NOMO-1 (cell line): ENCODE results near the gene HIVEP2.
A peak's percentile ranks its signal among the peaks of the same experiment; 100 is the strongest.

Experiments used
- DNase-seq, 2 experiments: peaks; one replicate each; lab custom pipeline; 2025; ENCODE audit not compliant: unreplicated experiment in 2 of 2; lab: John Stamatoyannopoulos, UW

The HIVEP2 gene

DNA sequence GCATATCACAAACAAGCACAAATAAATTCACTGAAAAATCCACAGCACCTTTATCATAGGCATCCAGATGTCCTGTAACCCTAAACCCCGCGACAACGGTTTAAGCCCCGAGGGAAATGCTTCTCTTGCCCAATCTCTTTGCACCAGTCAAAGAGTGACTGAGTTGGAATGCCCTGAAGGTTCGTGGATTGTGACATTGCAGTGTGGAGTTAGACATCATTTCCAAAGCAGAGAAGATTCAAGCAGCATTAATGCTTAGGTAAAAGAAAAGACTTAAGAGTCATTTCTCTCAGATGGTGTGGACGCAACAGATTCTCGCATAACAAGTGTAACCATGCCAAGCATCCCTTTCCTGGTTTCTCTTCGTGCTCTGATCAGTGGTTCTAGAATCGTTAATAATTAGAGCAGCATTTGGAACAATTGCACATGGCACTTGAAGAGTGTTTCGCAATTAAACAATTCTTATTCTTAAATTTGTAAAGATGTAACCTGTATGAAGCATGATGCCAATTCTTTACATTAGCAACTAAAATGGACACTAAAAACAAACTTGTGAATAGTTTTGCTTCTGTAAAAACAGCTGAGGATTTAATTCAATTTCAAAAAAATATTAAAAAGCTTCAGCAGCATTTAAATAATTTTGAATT, 121.6 kb downstream of the HIVEP2 start:
- peak in 1 of 2 experiments; percentile 32 for DNase-seq

DNA sequence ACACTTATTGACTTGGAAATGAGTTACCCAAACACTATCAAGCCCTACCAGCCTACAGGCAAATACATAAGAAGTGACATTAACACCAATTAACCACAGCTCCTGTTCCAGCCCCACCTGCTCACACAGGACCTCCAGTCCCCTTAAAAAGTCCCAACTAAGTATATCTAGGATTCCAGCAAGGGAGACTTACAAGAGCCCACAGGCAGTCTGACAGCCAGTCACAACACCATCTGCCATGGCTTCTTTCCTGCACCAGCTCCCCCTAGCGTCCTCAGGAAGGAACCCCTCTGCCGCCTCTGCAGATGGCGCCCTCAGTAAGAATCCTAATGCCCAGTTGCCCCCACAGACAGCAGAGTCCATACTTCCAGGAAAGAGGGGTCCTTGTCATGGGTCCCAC, 122.1 kb downstream of the HIVEP2 start:
- DNase-seq = peak; percentile 42

DNA sequence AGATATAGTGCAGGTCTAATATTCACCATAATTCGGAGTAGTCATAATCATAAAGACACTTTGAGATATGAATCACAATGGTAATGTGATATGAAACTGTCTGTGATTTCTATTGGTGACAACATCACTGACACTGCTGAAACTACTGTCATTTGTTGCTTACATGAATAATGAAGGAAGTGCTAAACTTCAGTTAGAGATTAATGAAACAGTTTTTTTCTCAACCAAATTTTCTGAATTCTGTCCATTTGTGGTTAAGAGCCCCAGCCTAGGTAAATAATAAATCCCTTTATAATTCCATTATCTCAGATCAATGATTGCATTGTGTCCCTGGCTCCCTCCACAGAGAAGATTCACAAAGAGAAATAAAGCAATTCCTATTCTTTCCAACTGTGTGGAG, 122.6 kb downstream of the HIVEP2 start:
- no peak for DNase-seq

DNA sequence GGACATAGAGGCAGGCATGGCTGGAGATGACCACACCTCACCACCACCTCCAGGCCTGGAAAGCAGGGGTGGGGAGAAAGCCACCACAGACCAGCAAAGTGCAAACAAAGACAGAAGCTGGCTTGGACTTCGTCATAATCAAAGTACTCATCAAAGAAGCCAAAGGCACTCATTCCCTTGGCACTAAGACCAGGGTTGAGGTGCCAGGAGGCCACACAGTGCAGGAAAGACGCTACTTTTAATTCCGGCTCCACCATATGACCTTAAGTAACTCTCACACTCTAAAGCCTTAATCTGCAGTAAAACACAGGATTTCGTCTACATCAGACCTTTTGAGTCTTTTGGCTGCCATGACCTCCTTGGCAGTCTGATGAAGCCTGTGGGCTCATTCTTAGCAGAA, 123.1 kb downstream of the HIVEP2 start:
- DNase-seq = no peak

DNA sequence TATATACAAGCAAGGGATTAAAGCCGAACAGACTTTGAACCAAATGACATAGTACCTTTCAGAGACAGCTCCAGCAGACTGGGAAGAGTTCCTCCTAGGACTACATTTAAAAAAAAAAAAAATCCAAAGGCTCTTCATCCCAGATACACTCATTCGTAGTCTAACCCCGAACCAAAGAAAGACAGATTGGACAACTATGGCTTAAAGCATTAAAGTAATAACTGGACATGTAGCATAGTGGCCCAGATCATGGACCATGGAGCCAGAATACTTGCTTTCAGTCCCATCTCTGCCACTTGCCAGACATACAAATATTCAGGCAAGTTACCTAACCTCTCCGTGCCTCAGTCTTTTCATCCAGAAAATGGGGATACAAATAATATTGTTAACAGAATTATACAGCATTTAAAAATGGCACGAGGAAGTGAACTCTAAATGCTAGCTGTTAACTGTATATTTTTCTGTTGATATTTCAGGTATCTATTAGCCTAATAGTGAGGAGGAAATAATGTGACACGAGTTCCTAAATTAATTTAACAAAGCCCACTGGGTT, 123.7 kb downstream of the HIVEP2 start:
- DNase-seq = no peak

DNA sequence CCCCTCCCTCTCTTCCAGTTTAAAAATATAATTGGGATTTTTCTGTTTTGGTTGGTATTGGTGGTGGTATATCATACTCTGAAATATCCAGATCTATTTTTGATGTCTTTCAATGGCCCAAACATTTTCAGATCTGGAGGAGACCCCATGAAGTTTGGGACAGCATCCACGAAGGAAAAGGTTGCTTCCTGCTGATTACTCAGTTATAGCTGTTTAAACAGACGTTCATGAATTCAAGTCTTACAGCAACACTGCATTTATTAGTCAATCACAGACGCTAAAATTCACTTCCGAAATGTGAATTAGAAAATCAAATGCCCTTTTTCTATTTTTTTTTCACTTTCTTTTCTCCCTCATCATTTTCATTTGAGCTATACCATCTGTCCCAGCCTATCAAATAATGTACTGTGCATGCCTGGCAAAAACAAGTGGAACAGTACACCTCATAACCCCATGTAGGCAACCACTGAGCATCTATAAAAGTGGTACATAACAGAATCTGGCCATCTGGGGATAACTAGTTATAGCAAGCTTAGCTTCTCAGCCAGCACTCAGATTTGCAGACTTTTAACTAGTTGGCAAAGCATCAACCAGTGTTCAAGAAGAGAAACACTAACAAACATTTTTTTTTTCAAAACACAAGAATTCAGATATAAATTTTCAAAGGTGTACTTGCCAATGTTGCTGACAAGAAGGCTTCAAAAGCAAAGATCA, 124.5 kb downstream of the HIVEP2 start:
- DNase-seq = no peak

DNA sequence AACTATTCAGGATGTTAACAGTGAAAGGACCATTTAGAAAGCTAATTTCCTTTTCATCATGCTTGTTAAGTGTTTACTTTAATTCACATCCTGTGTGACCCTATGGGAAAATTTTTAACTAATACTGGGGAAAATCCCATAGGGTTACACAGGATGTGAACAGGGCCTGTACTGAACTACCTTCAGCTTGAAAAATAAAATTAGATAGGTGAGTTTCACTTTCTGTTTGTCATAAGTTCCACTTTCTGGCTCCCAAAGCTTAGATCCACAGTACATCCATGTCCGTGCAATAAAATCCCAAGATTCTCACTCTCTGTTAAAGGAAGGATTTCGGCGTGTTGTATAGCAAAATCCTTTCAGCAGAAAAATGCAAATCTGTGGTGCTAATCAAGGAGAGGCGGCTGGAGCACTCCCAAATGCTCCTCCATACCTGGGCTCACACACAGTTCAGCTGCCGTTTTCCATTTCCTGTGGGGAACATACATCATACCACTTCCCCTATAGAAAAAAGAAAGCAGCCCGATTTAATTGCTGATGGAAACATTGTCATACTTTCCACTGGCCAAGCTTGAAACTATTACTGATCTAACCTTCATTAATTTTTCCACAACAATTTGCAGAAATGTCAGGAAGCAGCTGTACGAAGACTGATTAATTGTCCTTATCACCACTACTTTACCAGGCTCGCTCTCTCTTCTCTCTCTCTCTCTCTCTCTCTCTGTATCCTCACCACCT, 125.2 kb downstream of the HIVEP2 start:
- peak; percentile 28 to 63 for DNase-seq

DNA sequence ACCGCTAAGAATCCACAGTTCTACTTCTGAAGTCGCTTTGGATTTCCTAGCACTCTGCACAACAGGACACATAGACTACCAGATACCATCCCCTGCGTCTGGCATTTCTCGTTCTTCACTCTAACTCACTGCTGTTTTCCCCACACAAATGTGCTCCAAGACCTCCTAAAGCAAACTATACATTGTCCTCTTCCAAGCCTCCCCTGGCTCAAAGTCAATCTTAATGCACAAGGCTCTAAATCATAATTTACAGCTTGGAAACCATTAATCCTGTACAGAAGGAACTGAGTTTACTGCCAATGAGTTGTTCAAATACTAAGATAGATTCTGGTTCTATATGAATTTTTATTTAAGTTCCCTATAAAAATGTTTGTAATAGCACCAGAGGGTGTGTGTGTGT, 128.5 kb downstream of the HIVEP2 start:
- no peak for DNase-seq

DNA sequence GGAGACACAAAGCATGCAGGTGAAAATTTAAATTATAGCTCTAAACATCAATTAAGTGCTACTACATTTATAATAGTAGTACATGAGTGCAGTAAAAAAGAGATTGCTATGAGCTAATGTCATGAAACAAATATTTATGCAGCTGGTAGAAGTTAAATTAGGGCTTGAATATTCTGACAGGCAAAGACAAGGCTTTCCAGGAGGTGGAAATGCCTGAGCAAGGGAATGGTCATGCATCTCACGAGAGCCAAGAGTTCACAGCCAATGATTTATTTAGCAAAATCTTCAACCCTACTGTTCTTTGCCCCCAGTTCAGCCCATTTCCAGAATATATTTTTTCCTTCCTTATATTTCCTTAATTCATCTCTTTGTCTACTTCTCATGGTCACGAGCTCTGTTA, 128.9 kb downstream of the HIVEP2 start:
- no peak for DNase-seq

DNA sequence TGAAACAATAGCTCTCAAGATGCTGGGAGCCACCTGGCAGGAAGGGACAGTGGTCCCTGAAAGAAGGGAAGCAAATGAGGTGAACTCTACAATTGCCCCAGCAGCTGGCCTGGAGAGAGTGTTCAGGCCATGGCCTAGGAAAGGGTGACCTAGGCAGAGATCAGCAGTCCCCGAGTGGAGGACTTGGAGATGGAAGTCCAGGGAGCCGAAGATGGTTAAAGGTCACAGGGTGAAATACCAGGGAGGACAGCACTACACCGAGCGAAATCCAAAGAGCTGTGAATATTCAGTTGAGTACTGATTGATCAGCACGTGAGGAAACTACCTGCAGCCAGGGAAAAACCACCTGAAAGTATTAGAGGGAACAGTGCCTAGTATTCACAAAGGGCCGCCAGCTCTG, 133.1 kb downstream of the HIVEP2 start:
- DNase-seq = no peak

DNA sequence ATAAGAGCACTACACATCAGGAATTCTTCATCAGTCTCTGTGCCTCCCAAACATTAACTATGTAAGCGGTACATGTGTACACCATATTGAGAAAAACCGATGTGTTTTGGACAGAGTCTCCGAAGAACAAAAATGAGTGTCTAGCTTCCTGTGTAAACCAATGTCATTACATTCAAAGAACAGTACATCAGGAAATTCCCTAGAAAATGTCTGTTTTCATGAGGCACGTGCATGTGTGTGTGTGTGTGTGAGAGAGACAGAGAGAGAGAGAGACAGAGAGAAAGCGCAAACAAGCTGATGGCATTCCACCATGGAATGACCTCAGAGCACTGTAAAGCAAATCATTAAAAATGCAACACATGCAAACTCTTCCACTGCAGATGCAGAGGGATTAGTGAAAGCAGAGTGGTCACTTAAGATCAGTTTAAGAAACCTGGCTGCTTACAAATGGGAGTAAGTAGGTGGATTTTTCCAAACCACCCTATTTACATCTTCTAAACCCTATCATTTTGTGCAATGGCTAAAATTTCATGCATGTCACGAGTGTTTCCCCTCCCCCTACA, 133.9 kb downstream of the HIVEP2 start:
- no peak for DNase-seq

DNA sequence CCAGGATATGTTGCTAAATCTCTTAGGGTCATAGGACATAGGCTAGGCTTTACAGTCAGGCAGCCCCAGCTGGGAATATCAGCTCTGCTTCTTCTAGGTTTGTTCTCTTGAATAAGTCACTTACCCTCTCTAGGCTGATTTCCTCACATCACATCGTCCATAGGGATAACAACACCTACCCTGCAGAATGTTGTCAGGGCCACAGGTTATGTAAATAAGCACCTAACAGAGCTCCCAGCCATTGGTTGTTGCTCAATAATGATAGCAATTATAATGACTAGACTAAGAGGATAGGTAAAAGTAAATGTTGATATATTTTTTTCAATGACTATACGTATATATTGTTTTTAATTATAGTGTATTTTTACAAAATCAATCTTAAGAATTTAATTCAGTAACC, 135.0 kb downstream of the HIVEP2 start:
- DNase-seq = no peak

DNA sequence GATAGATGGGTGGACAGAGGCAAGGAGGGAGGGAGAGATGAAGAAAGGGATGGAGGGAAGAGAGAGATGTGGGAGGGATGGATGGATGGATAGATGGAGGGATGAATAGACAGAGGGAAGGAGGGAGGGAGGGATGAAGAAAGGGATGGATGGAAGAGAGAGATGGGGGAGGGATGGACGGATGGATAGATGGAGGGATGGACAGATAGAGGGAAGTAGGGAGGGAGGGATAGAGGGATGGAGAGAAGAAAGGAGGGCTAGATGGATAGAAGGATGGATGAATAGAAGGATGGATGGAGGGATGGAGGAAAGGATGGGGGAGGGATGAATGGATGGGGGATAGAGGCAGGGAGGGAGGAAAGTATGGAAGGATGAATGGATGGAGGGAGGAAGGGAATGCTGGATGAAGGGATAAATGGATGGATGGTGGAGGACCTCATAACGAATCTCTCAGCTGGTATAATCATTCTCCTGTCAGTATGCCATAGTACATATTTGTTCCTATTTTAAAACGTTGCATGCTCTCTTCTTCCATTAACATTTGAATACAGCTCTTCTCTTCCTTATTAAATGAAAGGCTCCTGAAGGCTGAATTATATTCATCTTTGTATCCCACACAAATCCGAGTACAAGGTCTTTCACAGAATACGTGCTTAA, 136.4 kb downstream of the HIVEP2 start:
- DNase-seq = no peak

DNA sequence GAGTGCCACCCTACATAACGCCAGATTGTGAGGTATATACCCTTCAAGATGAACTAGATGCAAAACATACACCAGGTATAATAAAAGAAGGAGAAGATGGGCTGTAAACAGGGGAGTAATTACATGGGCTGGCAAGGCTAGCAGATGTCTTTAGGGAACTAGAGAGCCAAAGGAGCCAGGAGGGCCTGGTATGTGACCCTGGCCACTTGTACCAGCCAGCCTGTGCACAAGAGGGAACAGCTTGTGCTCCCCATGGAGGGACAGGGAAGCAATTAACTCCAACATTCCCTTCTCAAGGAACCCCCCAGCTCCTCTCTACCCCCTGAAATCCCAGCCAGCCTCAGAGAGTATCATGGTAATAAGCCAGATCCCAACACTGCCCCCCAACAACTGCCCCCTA, 139.9 kb downstream of the HIVEP2 start:
- no peak for DNase-seq

DNA sequence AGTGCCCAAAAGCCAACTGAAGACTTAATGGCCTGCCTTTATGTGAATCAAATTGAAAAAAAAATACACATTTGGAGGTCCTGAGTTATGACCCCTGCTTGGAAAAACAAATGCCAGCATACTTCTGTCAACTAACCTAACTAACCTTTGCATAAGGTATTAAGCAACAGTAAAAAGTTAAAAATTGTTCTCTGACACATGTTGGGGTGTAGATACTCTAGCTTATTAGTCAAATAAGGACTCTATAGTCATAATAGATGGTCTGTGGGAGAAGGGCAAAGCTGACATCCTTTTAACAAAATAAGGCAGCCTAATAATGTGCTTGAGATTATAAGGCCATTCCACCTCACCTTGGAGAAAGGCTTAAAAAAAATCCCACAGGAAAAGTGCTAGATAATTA, 140.5 kb downstream of the HIVEP2 start:
- no peak for DNase-seq

DNA sequence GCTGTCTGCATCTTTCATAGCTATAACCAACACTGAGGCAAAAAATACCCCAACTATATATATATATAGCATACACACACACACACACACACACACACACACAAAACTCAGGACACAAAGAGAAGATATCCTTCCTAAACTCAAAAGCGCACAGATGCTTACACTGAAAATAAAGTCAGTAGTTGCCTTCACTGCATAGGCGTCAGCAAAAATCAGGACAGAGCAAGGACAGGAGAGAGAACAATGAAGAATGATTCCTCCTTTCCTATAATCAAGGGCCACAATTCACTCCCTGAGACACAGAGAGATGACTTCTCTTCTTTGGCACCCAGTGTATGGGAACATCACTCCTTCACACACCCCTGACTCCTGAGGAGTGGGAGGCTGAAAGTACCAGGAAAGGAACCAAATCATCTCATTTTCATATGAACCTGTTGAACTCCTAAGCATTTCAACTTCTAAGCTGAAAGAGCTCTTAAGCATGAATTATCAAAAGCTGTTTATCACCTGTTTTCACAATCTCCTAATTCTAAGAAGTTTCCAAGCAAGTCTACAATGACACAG, 141.4 kb downstream of the HIVEP2 start:
- no peak for DNase-seq

DNA sequence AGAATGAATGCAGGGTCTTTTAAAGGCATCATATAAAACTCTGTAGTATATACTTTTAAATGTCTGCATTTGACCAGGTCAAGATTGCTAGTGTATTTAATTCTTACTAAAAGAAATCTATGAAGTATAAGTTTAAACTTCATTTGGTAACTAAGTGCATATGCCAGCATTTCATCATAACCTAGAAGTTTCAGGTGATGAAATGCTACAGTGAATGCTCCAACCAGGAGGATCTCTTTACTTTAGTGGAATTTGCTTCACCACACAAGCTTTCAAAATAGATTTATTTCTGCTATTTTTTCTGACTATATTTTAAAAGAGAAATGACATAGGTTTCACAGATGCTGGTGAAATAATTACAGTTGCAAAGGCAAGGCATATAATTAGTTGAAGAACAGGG, 141.9 kb downstream of the HIVEP2 start:
- DNase-seq = peak in 1 of 2 experiments; percentile 51

DNA sequence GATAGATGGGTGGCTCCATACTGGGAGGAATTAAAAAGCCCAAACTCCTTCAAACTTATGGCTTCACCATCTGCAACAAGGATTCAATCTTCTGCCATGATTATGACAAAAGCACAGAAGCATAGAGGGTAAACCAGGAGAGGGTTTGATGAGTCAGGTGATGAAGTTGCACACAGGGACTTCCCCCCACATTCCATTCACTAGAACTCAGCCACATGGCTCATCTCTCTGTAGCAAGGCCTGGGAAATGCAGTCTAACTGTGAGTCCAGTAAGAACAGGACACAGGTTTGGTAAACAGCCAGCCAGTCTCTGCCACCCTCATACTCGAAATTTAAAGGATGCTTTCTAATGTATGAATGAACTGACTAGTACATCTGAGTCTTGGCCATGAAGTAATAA, 142.9 kb downstream of the HIVEP2 start:
- DNase-seq = no peak

DNA sequence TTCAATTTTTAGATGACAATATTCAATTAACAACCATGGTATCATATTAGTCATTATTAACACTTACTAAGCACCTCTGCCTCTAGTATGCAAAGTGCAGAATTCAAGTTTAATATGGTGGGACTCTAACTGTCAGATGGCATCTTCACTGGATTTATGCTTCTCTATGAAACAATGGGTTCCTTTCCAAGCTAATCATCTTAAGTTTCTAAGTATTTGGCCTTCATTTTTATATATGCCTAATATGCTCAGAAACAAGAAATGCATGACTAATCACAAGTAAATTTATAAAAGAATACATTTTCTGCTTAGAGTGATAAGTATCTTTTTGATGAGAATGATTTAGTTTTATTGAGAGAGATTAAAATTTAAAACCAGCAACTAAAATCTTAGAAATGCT, 144.7 kb downstream of the HIVEP2 start:
- DNase-seq = no peak

DNA sequence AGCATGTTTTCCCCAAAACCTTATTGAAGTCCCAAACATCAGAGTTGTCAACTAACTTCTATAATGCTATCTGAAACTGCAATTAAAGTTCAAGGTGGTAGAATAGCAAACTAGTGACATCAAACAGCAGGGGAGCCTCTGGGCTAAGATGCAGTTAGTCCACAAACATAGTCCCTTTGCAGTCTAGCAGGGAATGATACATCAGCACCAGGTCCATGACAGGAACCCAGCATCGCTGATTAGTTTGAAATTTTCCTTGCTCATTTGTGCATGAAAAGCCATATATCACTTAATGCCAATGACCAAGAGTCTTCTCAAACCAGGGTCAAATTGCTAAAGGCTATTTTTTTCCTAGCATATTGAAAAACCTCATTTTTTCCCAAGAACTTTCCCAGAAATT, 145.3 kb downstream of the HIVEP2 start:
- no peak for DNase-seq

DNA sequence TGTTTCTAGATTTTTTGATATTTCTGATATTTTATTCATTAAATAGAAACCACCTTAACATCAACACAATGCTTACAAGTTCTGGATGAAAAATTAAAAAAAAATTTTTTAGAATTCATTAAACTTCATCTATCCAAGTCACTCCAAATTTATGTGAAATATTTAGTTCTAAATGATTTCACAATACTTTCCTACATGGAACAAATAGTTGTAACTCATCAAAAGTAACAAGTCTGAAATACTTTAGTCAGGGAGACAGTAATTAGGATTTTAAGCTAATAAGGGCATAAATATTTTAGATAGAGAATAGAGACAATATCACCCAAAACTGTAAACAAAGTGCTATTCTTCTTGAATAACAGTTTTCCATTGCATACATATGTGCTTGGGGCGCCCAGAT, 147.8 kb downstream of the HIVEP2 start:
- DNase-seq = no peak
